ENCODE measurements around the gene CDH16.

The CDH16 gene

DNA sequence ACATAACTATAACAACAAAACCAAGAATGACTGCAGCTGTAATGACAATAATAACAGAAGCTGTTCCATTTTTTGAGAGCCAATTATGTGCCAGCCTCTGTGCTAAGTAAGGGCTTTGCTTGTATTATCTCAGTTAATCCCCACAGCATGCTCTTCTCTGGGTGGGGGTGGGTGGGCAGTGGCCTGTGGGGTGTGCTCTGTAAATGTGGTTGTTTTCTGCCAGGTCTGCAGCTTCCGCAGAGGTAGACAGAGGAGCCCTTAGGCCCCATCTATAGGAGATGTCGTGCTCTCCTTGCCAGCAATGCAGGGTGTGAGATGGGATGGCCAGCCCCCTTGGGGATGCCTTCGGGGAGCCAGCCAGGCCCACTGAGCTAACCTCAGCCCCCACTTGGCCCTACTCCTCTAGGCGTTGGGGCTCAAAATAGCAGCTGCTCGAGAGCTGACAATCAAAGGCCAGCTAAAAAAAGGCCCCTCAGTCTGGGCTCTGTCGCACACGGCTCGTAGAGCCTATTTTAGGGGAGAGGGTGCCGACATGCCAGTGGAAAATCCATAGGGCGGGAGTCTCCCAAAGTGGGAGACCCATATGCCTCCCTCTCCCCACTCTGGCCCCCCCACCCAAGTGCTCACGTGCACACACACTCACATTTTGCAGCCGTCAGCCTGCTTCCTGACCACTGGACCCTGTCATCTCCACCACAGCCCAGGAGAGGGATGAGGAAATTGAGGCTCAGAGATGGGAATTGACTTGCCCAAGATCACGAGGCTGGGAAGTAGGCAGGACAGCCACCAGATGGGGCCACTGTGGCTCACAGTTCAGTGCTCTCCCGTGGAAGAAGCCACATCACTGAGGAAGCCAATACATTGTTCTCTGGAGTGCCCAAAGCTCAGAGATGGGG lies 15.8 kb downstream of the CDH16 start:
- TF ChIP-seq, protein P1, sequence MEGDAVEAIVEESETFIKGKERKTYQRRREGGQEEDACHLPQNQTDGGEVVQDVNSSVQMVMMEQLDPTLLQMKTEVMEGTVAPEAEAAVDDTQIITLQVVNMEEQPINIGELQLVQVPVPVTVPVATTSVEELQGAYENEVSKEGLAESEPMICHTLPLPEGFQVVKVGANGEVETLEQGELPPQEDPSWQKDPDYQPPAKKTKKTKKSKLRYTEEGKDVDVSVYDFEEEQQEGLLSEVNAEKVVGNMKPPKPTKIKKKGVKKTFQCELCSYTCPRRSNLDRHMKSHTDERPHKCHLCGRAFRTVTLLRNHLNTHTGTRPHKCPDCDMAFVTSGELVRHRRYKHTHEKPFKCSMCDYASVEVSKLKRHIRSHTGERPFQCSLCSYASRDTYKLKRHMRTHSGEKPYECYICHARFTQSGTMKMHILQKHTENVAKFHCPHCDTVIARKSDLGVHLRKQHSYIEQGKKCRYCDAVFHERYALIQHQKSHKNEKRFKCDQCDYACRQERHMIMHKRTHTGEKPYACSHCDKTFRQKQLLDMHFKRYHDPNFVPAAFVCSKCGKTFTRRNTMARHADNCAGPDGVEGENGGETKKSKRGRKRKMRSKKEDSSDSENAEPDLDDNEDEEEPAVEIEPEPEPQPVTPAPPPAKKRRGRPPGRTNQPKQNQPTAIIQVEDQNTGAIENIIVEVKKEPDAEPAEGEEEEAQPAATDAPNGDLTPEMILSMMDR (conservative IDR thresholded peaks at IDR 0.05; ENCODE audit: low read length), result no peak
- no peak overlapping the region for H3K4me3 ChIP-seq (ENCODE audit: low read length)
- no peak for DNase-seq (ENCODE audit: low read depth)

DNA sequence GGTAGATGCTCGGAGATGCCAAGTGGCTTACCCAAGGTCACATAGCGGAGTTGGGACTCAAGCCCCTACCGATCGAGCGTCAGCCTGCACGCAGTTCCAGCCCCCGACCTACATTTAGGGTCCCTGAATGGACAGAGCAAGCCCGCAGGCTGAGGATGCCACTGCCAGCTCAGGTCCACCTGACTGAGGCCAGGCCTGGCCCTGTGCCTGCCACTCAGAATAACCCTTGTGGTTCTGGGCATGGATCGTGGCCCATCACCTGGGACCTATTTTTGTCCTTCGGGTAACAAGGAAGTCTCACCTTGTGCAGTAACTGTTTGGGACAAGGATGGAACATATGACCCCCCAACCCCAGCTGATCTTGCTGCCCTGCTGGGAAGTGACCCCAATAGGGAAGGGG lies 17.1 kb downstream of the CDH16 start:
- no peak overlapping the region for H3K4me3 ChIP-seq (ENCODE audit: low read length)
- TF ChIP-seq, protein P1 (conservative IDR thresholded peaks at IDR 0.05; ENCODE audit: low read length), result no peak
- no peak for DNase-seq (ENCODE audit: low read depth)

DNA sequence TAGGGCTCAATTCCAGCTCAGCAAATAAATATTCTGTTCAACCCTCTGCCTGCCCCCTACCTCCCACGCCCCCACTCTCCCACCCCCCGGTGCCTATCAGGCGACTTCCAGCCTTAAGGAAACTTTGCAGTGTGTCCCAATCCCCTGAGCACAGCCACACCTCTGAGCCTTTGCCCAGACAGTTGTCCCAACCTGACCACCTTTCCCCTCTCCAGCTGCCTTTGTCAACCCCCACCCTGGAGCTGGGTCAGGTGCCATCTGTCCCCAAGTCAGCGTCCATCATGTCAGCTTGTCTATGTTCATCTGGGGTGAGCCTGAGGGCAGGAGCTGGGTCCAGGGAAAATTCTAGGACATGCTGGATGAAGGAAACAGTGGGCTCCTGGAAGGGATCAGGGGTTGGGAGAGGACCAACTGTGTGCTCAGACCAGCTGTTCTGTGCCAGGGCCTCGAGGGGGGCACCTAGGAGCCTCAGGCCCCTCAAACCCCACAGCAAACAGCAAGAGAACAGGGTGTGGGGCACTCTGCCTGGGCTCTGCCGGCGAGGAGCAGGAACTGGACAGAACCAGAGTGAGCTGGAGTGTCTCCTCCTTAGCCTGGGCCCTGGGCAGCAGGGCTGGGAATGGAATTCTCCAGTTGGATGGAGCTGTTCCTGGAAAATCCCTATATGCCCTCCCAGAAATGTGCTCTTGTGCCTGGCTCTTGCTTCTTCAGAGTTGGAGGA lies 17.8 kb downstream of the CDH16 start:
- H3K4me3 ChIP-seq (ENCODE audit: low read length), result no peak overlapping the region
- no peak for DNase-seq (ENCODE audit: low read depth)
- TF ChIP-seq, protein P1 (conservative IDR thresholded peaks at IDR 0.05; ENCODE audit: low read length), result no peak

DNA sequence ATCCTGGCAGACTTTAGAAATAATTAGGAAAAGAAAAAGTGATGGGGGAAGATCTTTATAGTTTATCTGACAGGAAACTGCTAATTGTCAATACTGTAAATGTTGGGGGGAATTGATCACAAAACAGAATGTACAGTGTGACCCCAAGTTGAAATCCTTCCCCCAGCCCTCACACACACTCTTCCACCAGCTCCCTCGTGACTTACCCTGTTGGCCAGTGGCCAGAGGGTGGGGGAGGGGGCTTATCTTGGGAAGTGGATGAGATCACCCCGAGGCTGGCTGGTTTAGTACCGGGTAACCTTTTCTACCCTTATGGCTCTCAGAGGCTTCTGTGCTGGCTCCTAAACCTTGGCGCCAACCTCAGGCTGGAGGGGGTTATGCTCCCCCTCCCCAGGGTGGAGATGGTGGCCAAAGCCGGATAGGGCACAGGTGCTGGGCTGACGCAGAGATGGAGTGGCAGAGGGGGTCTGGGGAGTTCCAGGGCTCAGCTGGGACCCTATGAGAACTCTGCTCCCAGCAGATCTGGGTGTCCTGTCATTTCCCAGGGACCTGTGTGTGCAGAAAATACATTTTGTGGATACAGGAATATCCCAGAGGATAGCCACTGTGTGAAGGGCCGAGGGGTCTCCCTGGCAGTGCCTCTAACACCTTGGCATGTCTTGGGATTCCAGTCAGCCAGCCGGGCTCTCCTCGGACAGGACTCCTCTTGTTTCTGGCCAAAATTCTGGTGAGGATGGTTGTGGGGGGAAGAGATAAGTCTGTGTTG lies 18.6 kb downstream of the CDH16 start:
- TF ChIP-seq, protein P1 (conservative IDR thresholded peaks at IDR 0.05; ENCODE audit: low read length), result no peak
- H3K4me3 ChIP-seq (ENCODE audit: low read length), result no peak overlapping the region
- DNase-seq (ENCODE audit: low read depth), result peak; percentile 51

DNA sequence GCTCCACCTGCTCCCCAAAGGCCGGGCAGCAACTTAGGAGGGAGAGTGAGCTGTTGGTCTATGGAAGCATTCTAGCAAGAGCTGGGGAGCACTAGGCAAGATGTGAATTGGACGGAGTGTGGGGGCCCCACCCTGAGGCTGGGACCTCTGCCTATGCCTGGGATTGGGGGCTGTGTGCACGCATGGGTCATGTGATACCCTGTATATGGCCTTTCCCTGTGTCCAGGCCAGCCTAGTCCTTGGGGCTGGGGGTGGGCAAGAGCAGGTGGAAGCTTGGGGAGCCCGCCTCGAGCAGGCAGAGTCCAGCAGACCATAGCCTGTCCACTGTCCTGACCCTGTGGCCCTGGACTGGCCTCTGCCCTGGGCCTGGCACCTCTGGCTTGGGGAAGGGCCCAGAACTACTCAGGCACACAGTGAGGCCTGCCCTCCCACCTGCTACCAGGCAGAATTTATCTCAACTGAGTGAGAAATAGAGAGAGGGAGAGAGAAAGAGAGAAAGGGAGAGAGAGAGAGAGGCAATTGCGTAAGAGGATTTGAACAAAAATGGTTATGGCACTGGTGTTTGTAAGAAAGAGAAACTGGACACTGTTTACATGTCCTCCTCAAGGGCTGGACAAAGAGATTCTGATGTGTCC lies 19.3 kb downstream of the CDH16 start:
- no peak overlapping the region for H3K4me3 ChIP-seq (ENCODE audit: low read length)
- DNase-seq (ENCODE audit: low read depth), result peak; percentile 42
- TF ChIP-seq, protein P1 (conservative IDR thresholded peaks at IDR 0.05; ENCODE audit: low read length), result no peak

DNA sequence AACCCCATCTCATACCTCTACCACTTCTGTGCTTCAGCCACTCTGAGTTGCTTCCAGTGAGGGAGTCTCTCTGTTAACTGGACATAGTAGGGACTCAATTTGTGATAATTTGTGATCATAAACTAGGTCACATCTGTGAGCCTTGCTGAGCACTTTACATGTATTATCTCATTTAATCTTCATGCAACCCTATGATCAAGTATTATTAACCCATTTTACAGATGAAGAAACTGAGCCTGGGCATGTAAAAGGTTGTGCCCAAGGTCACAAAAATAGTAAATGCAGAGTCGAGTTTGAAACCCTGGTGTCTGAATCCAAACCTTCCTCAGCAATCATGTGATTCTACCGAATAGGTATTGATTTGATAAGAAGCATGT lies 19.8 kb downstream of the CDH16 start:
- no peak for DNase-seq (ENCODE audit: low read depth)
- TF ChIP-seq, protein P1 (conservative IDR thresholded peaks at IDR 0.05; ENCODE audit: low read length), result no peak

More for the DNA sequence above, 19.8 kb downstream of the CDH16 start:
- no peak overlapping the region for H3K4me3 ChIP-seq (ENCODE audit: low read length)

Data from AG10803 (cell line).